ENCODE data around the gene AFDN.

- TF ChIP-seq CTCF (IDR thresholded peaks at IDR 0.05) (no peak), POLR2AphosphoS5 (IDR thresholded peaks at IDR 0.05; ENCODE audit: insufficient read depth in 1 of 2, low read depth in 1 of 2) (no peak)
Measured at GRCh38 chr6:167877994-167878779, 51.5 kb downstream of the AFDN start.

All from vagina (tissue), 2 donors.